Measurements from ENCODE around the gene ELMOD3.

DNA sequence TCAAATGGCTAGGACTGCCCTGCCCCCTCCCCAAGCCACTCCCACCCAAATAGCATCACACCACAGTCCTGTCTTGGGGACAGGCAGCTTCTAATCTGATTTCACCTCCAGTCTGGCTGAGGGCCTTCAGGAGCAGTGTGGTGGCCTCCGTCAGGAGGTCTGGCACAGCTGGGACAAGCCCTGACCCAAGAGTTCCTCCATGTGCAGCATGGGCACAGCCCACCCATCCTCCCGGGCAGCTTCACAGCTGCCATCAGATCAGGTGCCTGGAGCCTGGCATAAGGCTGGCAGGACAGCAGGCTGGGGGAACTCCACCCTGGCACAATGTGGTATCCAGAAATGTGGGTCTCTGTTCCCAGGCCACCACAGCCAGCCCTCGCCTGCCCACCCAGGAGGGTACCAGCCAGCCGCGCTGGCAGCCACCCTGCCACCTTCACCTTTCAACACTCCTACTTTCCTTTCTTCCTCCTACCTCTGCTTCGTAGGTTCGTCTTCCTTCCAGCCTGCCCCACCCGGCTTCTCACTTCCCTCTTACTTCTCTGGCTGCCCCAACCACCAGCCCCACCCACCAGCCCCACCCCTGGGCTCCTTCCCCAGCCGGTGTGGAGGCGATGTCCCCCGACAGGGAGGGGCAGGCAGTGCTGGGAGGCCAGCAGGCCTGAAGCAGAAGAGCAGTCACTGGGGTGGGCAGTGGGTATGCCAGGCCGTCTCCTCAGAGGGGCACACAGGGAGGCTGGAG, 55.4 kb downstream of the ELMOD3 start, which contains the start of gene CAPG:
- TF ChIP-seq, protein P1, sequence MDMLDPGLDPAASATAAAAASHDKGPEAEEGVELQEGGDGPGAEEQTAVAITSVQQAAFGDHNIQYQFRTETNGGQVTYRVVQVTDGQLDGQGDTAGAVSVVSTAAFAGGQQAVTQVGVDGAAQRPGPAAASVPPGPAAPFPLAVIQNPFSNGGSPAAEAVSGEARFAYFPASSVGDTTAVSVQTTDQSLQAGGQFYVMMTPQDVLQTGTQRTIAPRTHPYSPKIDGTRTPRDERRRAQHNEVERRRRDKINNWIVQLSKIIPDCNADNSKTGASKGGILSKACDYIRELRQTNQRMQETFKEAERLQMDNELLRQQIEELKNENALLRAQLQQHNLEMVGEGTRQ (IDR thresholded peaks at IDR 0.05) = no peak
- no peak for TF ChIP-seq HOXA7 (CRISPR knock-in tag; IDR thresholded peaks at IDR 0.05)

All from A549 (cell line).